NCI-H1930 (cell line): ENCODE measurements around the gene DYNLT4.
"Not testable (repeated sequence)": the region's sequence is repeated elsewhere in the genome, so short reads cannot be mapped to it uniquely, and the experiment has no call there.

Source experiments
- DNase-seq, 2 experiments: peaks; one replicate each; lab custom pipeline; 2025; lab: John Stamatoyannopoulos, UW

The DYNLT4 gene

GRCh38 chr1:44808938-44809917 lies 2.1 kb upstream of the DYNLT4 start:
- DNase-seq, result no peak

GRCh38 chr1:44808063-44808937 lies 1.1 kb upstream of the DYNLT4 start, which contains the start of gene BTBD19:
TSS of gene BTBD19 (plus strand) at chr1:44808523. CDS start at chr1:44808821, 298 bp downstream.
- DNase-seq, result no peak

- DNase-seq, result no peak
Measured at GRCh38 chr1:44807364-44808062, 362 bp upstream of the DYNLT4 start.

- no peak for DNase-seq
Measured at GRCh38 chr1:44806025-44806703, 987 bp downstream of the DYNLT4 start.

- no peak for DNase-seq
Measured at GRCh38 chr1:44805311-44806024, 1.7 kb downstream of the DYNLT4 start.

- no peak for DNase-seq
Measured at GRCh38 chr1:44803312-44804095, 3.6 kb downstream of the DYNLT4 start.

- no peak for DNase-seq
Measured at GRCh38 chr1:44803062-44803311, 4.2 kb downstream of the DYNLT4 start.

- DNase-seq, result no peak
Measured at GRCh38 chr1:44802306-44803061, 4.7 kb downstream of the DYNLT4 start.

- DNase-seq, result no peak
Measured at GRCh38 chr1:44801491-44802305, 5.5 kb downstream of the DYNLT4 start.

- peak; percentile 95 to 98 for DNase-seq
Measured at GRCh38 chr1:44799770-44800584, 7.2 kb downstream of the DYNLT4 start, which contains the start of gene PLK3. TSS of gene PLK3 (plus strand) at chr1:44800377. CDS start at chr1:44800464, 87 bp downstream.

GRCh38 chr1:44798481-44799365 lies 8.4 kb downstream of the DYNLT4 start:
- no peak for DNase-seq

GRCh38 chr1:44797886-44798285 lies 9.3 kb downstream of the DYNLT4 start:
- DNase-seq, result not testable (repeated sequence)

- DNase-seq, result no peak
Measured at GRCh38 chr1:44792736-44793502, 14.2 kb downstream of the DYNLT4 start.

- DNase-seq, result no peak
Measured at GRCh38 chr1:44790968-44791801, 16.0 kb downstream of the DYNLT4 start.
